Lung microvascular endothelial cell (primary cell): ENCODE measurements around the gene FADS2. TPM values are rescaled to one million over a fixed set of nuclear protein-coding genes. Genes with fewer than 3 reads are reported as not detected.
A peak's percentile ranks its signal among the peaks of the same experiment; 100 is the strongest.

Source experiments
- DNase-seq, 2 donors: peaks; one replicate each; pipeline versions ENCODE4 v3.0.0 to v3.0.0-alpha.2; 2010; ENCODE audit warnings: low read depth in 2 of 2
- total RNA-seq: library from RNA; depleted of rRNA; stranded (reverse); fragments of >200 nt; gene quantifications from 2 replicates; pipeline ENCODE4 v1.2.1, GENCODE V29; 2014

The FADS2 gene
- total RNA-seq, 1 donor from 2014 or later: 41.3 TPM

DNA sequence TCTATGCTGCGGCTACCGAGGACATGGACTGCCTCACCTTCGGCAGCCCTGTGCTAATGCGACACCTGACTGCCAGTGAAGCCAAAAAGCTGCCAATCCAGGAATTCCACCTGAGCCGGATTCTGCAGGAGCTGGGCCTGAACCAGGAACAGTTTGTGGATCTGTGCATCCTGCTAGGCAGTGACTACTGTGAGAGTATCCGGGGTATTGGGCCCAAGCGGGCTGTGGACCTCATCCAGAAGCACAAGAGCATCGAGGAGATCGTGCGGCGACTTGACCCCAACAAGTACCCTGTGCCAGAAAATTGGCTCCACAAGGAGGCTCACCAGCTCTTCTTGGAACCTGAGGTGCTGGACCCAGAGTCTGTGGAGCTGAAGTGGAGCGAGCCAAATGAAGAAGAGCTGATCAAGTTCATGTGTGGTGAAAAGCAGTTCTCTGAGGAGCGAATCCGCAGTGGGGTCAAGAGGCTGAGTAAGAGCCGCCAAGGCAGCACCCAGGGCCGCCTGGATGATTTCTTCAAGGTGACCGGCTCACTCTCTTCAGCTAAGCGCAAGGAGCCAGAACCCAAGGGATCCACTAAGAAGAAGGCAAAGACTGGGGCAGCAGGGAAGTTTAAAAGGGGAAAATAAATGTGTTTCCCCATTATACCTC, 32.1 kb upstream of the FADS2 start:
- DNase-seq: no peak

GRCh38 chr11:61797263-61797944, 30.7 kb upstream of the FADS2 start:
- peak; percentile 89 to 92 for DNase-seq

GRCh38 chr11:61799665-61800284, 28.3 kb upstream of the FADS2 start:
- no peak for DNase-seq

GRCh38 chr11:61800331-61801281, 27.5 kb upstream of the FADS2 start:
- no peak for DNase-seq

- no peak for DNase-seq
Observed at GRCh38 chr11:61802605-61803004, 25.5 kb upstream of the FADS2 start.

DNA sequence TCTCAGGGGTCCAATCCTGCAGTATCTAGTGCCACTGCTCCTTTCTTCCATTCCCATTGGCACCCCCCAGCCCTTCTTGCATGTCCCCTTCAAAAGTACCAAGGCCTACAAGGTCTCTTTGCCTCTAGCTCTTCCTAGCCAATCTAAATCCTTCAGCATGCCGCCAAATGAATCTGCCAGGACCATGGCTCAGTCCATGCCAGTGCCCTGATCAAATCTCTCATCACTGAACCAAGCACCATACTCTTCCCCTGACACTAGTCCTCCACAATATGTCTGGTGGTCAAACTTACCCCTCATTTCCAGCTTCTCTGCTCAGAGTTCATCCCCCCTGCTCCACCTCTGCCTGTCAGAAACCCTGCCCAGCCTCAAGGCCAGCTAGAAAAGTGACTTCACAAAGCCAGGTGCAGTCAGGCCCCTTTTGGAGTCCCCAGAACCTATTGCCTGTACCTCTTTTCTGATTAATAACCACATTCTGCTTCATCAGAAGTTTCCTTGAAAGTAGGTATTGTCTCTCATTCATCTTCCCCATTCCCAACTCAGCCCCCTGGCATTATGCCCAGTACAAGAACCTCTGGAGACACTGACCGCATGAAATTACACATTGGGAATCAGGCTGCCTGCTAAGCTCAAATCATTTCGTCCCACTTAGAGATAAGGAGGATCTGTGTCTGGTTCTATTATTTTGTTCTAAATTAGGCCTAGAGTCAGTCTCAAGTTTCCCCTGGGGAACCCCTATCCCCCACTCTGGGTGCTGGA, 24.0 kb upstream of the FADS2 start:
- DNase-seq: peak in 1 of 2 donors; percentile 19

- no peak for DNase-seq
Observed at GRCh38 chr11:61805146-61805545, 23.0 kb upstream of the FADS2 start.

DNA sequence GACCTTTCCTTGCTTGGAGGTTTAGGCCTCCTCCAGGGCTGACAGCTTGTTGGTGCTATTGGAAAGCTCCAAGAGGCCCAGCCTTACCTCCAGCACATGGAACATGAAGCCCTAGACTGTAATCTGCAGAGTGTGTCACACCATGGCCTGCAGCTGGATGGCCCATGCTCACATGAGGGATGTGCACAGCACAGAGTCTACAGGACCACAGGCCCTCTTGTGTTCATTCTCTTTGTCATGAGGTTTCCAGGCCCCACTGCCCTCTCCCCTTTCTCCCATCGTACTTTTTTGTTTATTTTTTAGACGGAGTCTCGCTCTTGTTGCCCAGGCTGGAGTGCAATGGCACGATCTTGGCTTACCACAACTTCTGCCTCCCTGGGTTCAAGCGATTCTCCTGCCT, 21.3 kb upstream of the FADS2 start:
- DNase-seq: no peak

DNA sequence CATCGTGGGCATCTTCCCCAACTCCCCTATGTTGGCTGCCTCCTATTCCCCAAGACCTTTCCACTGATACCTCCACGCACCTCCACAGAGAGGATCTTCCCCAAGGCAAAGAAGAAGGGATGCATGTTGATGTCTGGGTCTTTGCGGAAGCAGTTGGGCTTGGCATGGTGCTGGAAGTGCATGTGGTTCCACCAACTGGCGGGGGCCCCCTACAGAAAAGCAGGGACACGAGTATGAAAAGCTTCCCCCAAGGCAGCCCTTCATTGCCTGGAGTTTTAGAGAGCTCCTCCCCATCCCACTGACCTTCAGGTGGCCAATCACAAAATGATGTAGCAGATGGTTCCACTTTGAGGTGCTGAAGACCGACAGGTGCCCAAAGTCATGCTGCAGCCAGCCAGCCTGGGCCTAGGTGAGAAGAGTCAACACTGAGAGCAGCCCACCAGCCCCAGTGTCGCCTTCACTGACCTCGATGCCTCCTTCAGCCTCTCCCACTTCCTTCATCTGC, 17.4 kb upstream of the FADS2 start:
- DNase-seq: no peak

DNA sequence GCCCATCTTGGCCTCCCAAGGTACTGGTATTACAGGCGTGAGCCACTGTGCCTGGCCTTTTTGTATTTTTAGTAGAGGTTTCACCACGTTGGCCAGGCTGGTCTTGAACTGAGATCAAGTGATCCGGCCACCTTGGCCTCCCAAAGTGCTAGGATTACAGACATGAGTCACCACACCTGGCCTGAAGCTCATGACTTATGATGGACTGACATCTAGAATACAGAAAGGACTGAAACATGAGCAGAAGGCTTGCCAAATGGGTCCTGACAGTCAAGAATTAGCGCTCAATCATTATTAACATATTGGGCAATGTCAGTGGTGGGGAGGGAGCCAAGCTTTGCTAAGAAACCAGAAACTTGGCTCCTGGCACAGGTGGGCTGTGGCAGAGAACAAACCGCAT, 16.3 kb upstream of the FADS2 start:
- DNase-seq: no peak

- no peak for DNase-seq
Observed at GRCh38 chr11:61812736-61813411, 15.2 kb upstream of the FADS2 start.

DNA sequence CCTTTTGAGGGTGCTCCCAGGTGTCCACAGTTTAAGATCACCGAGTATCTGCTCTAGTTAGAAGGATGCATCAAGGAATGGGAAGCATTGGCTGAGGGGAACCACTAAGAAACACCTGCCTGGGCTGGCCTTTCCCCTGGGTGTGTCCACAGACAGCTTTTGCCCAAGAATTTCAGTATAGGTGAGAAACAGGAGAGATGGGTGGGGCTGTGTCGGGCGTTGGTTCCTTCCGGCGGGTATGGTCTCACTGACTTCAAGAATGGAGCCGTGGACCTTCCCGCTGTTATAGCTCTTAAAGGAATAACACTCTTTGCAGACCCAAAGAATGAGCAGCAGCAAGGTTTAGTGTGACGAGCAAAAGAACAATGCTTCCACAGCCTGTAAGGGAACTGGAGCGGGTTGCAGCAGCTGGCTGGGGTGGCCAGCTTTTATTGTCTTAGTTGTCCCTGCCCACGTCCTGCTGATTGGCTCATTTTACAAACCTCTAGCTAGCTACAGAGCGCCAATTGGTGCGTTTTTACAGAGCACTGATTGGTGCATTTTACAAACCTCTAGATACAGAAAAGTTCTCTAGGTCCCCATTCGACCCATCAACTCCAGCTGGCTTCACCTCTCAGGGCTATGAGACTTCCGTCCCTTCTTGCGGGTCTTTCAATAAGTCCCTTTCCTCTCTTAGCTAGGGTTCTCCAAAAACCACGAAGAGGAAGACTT, 13.7 kb upstream of the FADS2 start:
- peak; percentile 65 for DNase-seq

GRCh38 chr11:61814958-61815789, 12.9 kb upstream of the FADS2 start:
- peak; percentile 98 for DNase-seq

DNA sequence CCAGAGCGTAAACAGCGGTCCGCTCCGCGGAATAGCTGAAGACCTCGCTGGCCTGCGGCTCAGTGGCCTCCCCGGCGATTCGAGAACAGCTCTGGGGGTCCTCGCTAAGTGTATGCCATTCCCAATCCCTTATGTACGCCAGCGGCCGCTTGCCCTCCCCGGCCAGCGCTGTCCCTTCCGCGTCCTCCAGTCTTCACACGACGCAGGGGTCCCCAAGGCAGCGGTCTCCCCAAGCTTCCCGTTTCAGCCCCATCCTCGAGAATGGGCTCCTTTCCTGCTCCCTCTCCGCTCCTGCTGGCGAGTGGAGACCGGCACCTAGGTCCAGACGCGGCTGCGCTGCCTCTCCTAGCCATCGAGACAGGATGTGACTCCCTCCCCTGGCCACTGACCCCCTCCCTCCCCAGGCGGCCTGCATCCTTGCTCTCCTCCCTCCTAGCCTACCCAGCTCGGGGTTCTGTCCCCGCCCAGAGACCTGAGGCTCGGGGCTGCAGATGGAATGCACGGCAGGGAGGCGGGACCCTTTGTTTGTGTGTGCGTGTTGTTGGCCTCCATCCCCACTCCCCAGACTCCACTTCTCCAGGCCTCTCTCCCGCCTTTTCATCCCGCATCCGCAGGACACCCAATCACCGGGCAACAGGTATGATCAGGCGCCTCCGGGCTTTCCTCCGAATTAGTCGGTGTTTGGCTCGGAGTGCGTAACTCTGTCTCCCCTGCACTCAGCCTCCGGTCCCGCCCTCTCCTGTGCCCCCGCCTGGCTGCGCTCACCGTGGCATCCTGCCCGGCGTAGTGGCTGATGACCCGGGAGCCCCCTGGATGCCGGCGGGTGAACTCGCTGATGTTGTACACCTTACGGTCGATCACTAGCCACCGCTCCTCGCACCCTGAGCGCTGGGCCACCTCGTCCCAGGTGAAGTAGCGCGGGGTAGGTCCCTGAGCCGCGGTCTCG, 12.0 kb upstream of the FADS2 start:
- peak; percentile 68 to 75 for DNase-seq

DNA sequence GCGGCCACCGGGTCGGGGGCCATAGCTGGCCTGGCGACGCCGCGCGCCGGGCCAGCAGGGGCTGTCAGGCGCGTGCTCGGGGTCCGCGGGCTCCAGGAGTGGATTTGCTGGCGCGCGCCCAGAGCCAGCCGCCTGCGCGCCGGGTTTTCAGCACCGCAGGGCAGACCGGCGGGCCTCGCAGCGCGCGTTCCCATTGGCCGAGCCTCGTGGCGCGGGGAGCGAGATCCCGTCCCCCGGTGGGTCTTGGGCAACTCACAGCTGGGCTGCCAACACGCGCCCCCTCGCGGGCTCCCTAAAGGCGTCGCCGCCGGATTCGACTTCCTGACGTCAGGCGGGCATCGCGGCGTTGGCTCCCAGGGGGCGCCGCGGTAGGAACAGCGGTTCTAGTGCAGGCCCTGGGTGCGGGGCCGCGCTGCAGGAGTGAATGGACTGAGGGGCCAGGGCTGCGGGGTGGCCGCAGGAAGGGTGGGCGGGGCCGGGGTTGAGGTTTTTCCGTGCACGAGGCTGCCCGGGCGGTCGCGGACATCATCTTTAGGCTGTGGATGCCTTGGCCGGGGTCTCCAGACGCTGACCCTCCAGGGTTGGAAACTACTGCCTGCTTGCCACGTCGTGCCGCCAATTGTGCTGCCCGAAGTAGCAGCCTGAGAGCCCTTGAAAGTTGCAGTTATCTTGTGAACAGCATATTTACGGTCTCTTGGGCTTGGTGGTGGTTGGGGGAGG, 11.2 kb upstream of the FADS2 start, which contains the start of gene FADS1:
Gene FADS1 (minus strand): TSS at position 268 of the 720 bp plus-strand sequence. CDS start 74 bp downstream, at position 194.
- DNase-seq: peak; percentile 93

GRCh38 chr11:61817471-61818202, 10.5 kb upstream of the FADS2 start:
- no peak for DNase-seq
